B cell (primary cell): Measurements from ENCODE around the gene DGKE. TPM values are rescaled to one million over a fixed set of nuclear protein-coding genes. Genes with fewer than 3 reads are reported as not detected.

ENCODE experiments used
- ATAC-seq: fragments of 200-7000 bp; cut with Tn5 transposase; one replicate; pipeline ENCODE4 v1.10.0; 2021; ENCODE audit warnings: low read depth, mild to moderate bottlenecking, moderate number of reproducible peaks, moderate library complexity
- CTCF ChIA-PET: fragments of 350-600 bp; sonication (Branson Sonifier 250); formaldehyde crosslinking; loops from one replicate; lab custom pipeline; 2021; ENCODE audit warnings: antibody characterized with exemption, inconsistent platforms; lab: Charles Lee
- POLR2A ChIA-PET: fragments of 350-600 bp; sonication (Branson Sonifier 250); formaldehyde crosslinking; loops from one replicate; lab custom pipeline; 2021; ENCODE audit warnings: antibody characterized with exemption; lab: Charles Lee
- DNase-seq: peaks from one replicate; pipeline ENCODE4 v3.0.0; 2013
- H2AFZ ChIP-seq: 2 replicates; pipeline ENCODE4 v1.6.1; 2012; ENCODE audit warnings: mild to moderate bottlenecking, low read depth, low read length; ENCODE audit not compliant: insufficient read depth, poor library complexity, severe bottlenecking
- H3K27ac ChIP-seq, 2 donors: 1 replicate in 1 of 2; 2 replicates in 1 of 2; pipeline ENCODE4 v1.5.1; 2012 to 2013; ENCODE audit warnings: low read length in 2 of 2, mild to moderate bottlenecking in 2 of 2, moderate library complexity in 1 of 2
- H3K27me3 ChIP-seq, 4 experiments: fragments of 200-600 bp in 1 of 4; sonication (generic) in 1 of 4; replicated peaks in 1 of 4; 1 replicate in 2 of 4; 2 replicates in 2 of 4; pipeline versions ENCODE4 v1.6.1 to v1.7.0; 2013 to 2016; ENCODE audit warnings: low read length in 3 of 4, mild to moderate bottlenecking in 2 of 4, mixed read lengths in 1 of 4, moderate library complexity in 1 of 4; ENCODE audit not compliant: insufficient read depth in 4 of 4, control insufficient read depth in 3 of 4; ENCODE audit errors: control extremely low read depth in 1 of 4
- H3K36me3 ChIP-seq, 2 experiments: replicated peaks in 1 of 2; 1 replicate in 1 of 2; 2 replicates in 1 of 2; pipeline versions ENCODE4 v1.6.1 to v1.7.1; 2013; ENCODE audit warnings: low read length in 1 of 2; ENCODE audit not compliant: insufficient read depth in 2 of 2, control insufficient read depth in 1 of 2; ENCODE audit errors: control extremely low read depth in 1 of 2, extremely low read depth in 1 of 2
- H3K4me1 ChIP-seq, 2 donors: fragments of 200-600 bp in 1 of 2; sonication (generic) in 1 of 2; 1 replicate in 1 of 2; 2 replicates in 1 of 2; pipeline versions ENCODE4 v1.5.1 to v1.6.1; 2013 to 2017; ENCODE audit warnings: low read length in 2 of 2; ENCODE audit not compliant: control insufficient read depth in 2 of 2, insufficient read depth in 2 of 2
- H3K4me2 ChIP-seq: replicated peaks from 2 replicates; pipeline ENCODE3; 2012; ENCODE audit warnings: mild to moderate bottlenecking, low read depth, low read length; ENCODE audit not compliant: poor library complexity, severe bottlenecking
- H3K4me3 ChIP-seq, 5 experiments: fragments of 200-600 bp in 1 of 5; sonication (generic) in 1 of 5; 1 replicate in 3 of 5; 2 replicates in 2 of 5; pipeline versions ENCODE4 v1.5.1 to v1.7.0; 2011 to 2016; ENCODE audit warnings: low read length in 4 of 5, mild to moderate bottlenecking in 4 of 5, low read depth in 2 of 5, control low read depth in 1 of 5, moderate library complexity in 1 of 5; ENCODE audit not compliant: insufficient read depth in 1 of 5; ENCODE audit errors: control extremely low read depth in 1 of 5, extremely low read depth in 1 of 5
- H3K79me2 ChIP-seq: fragments of 200-600 bp; sonication (generic); one replicate; pipeline ENCODE4 v1.6.0; 2016; ENCODE audit warnings: low read length; ENCODE audit not compliant: control insufficient read depth, insufficient read depth
- H3K9ac ChIP-seq: fragments of 200-600 bp; sonication (generic); 2 replicates; pipeline ENCODE4 v1.6.1; 2017; ENCODE audit warnings: mild to moderate bottlenecking, low read length, moderate library complexity
- H3K9me3 ChIP-seq, 3 donors: one replicate each; pipeline versions ENCODE4 v1.6.1 to v1.7.1; 2013; ENCODE audit warnings: low read length in 2 of 3; ENCODE audit not compliant: control insufficient read depth in 2 of 3, insufficient read depth in 1 of 3; ENCODE audit errors: control extremely low read depth in 1 of 3
- H4K20me1 ChIP-seq: 2 replicates; pipeline ENCODE4 v1.6.0; 2012; ENCODE audit warnings: mild to moderate bottlenecking, low read length; ENCODE audit not compliant: insufficient read depth, control insufficient read depth, poor library complexity, severe bottlenecking
- H3K27ac Mint-ChIP-seq: one replicate; pipeline ENCODE4 v1.8.0; 2021; ENCODE audit warnings: mixed read lengths
- H3K27me3 Mint-ChIP-seq: one replicate; pipeline ENCODE4 v1.8.0; 2021; ENCODE audit warnings: mixed read lengths
- H3K4me1 Mint-ChIP-seq: one replicate; pipeline ENCODE4 v1.8.0; 2021; ENCODE audit warnings: mixed read lengths
- H3K4me3 Mint-ChIP-seq: one replicate; pipeline ENCODE4 v1.8.0; 2021; ENCODE audit warnings: mixed read lengths
- H3K9me3 Mint-ChIP-seq: one replicate; pipeline ENCODE4 v1.8.0; 2022; ENCODE audit warnings: mixed read lengths; ENCODE audit not compliant: insufficient read depth
- EZH2 ChIP-seq: IDR thresholded peaks from 2 replicates; pipeline ENCODE4 v1.6.1; 2012; ENCODE audit warnings: borderline replicate concordance, low read depth, mild to moderate bottlenecking, moderate library complexity, low read length; ENCODE audit not compliant: insufficient read depth, poor library complexity, severe bottlenecking
- WGBS: methylation state at CpG from one replicate; pipeline ENCODE4 v1.1.5; 2013; ENCODE audit warnings: missing lambda C conversion rate; ENCODE audit not compliant: insufficient coverage; 5-methylcytosine and 5-hydroxymethylcytosine counted together
- intact Hi-C: fragments of 100-400 bp; cut with micrococcal nuclease; formaldehyde crosslinking; loops from one replicate; pipeline ENCODE4 v1.10.0; 2022
- polyA plus RNA-seq: library from polyadenylated mRNA; depleted of rRNA; stranded (reverse); fragments of >200 nt; gene quantifications from 2 replicates; pipeline ENCODE4 v1.2.3, GENCODE V29; 2012
- total RNA-seq, 2 donors: library from RNA; stranded (reverse); fragments of 120-200 nt in 1 of 2; gene quantifications; 1 replicate in 1 of 2; 2 replicates in 1 of 2; pipeline versions ENCODE4 v1.2.3 to v1.2.4, GENCODE V29; 2013 to 2022
- TF ChIP-seq, protein P1 (sequence below): fragments of 200-600 bp; IDR thresholded peaks from one replicate; pipeline ENCODE4 v1.8.0; 2022; ENCODE audit warnings: antibody characterized with exemption, mild to moderate bottlenecking

Gene DGKE
- total and polyA plus RNA-seq, 2 donors (not counting 1 experiment from before 2014, with no cell fraction given): 8.9 to 28.1 TPM

- H3K4me1 ChIP-seq: peaks cover 60 to 72% of the 10 kb centered on the region in 2 donors
- H3K4me3 ChIP-seq: no peak overlapping the region
These were observed 76.0 kb downstream of the DGKE start for GRCh38 chr17:56909742-56910508.

More at GRCh38 chr17:56909742-56910508, 76.0 kb downstream of the DGKE start:
- no peaks in the 10 kb centered on the region for H3K27me3 Mint-ChIP-seq
- peak overlapping the region; percentile 20 for H3K4me3 Mint-ChIP-seq
- peak overlapping the region; percentile 11 for H3K9ac ChIP-seq
- H2AFZ ChIP-seq: no peak overlapping the region
- H3K27ac Mint-ChIP-seq: peak overlapping the region; percentile 67
- no peak for TF ChIP-seq EZH2
- TF ChIP-seq, protein P1, sequence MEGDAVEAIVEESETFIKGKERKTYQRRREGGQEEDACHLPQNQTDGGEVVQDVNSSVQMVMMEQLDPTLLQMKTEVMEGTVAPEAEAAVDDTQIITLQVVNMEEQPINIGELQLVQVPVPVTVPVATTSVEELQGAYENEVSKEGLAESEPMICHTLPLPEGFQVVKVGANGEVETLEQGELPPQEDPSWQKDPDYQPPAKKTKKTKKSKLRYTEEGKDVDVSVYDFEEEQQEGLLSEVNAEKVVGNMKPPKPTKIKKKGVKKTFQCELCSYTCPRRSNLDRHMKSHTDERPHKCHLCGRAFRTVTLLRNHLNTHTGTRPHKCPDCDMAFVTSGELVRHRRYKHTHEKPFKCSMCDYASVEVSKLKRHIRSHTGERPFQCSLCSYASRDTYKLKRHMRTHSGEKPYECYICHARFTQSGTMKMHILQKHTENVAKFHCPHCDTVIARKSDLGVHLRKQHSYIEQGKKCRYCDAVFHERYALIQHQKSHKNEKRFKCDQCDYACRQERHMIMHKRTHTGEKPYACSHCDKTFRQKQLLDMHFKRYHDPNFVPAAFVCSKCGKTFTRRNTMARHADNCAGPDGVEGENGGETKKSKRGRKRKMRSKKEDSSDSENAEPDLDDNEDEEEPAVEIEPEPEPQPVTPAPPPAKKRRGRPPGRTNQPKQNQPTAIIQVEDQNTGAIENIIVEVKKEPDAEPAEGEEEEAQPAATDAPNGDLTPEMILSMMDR: no peak
- no peak for DNase-seq
- intact Hi-C loops: no loop called here
- H3K9me3 ChIP-seq: no peaks in the 10 kb centered on the region
- ChIA-PET CTCF (interaction anchor here (1.2 to 1.5 kb wide), 3 partner anchors 12 to 16 kb away, joined by 3 to 4 read pairs (median 4); no protein-coding TSS in a partner anchor), POLR2A (interaction anchor here (0.7 kb wide), 1 partner anchor 1182 kb away, joined by 4 read pairs; no protein-coding TSS in a partner anchor)
- no peaks in the 10 kb centered on the region for H3K9me3 Mint-ChIP-seq
- H3K79me2 ChIP-seq: peaks cover 77% of the 10 kb centered on the region
- peak overlapping the region; percentile 37 to 76 for H3K27ac ChIP-seq
- peaks cover 5 to 26% of the 10 kb centered on the region in 2 experiments for H3K36me3 ChIP-seq
- ATAC-seq: no peak
- peaks cover 40% of the 10 kb centered on the region for H4K20me1 ChIP-seq
- peak overlapping the region; percentile 55 for H3K4me2 ChIP-seq
- H3K4me1 Mint-ChIP-seq: peaks cover 78% of the 10 kb centered on the region
- WGBS: 94% methylated on average over 5 of the region's 6 CpGs
- H3K27me3 ChIP-seq: no peaks in the 10 kb centered on the region
